CD4-positive, alpha-beta T cell treated with Interleukin-12 subunit alpha and Interleukin-12 subunit beta, for 1 hour (primary cell): Measurements from ENCODE around the gene C16orf87.
"Not testable (repeated sequence)": the region's sequence is repeated elsewhere in the genome, so short reads cannot be mapped to it uniquely, and the experiment has no call there.

Experiments used
- DNase-seq: peaks from one replicate; pipeline ENCODE4 v3.0.0-alpha.2; 2020

Gene C16orf87

DNA sequence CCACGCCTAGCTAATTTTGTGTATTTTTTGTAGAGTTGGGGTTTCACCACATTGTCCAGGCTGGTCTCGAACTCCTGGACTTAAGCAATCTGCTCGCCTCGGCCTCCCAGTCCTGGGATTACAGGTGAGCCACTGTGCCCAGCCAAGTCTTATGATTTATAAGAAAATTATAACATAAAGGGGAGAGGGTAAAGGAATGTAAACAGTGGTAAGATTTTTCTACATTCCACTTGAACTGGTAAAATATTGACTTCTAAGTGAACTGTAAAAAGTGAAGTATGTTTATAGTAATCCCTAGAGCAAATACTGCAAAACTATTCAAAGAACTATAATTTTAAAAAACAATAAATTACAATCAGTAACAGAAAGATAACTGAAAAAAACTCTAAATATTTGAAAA lies 33.5 kb downstream of the C16orf87 start:
- DNase-seq, result no peak

- DNase-seq, result no peak
Observed at GRCh38 chr16:46796764-46797269, 34.2 kb downstream of the C16orf87 start.

- no peak for DNase-seq
Observed at GRCh38 chr16:46793841-46794240, 37.1 kb downstream of the C16orf87 start.

DNA sequence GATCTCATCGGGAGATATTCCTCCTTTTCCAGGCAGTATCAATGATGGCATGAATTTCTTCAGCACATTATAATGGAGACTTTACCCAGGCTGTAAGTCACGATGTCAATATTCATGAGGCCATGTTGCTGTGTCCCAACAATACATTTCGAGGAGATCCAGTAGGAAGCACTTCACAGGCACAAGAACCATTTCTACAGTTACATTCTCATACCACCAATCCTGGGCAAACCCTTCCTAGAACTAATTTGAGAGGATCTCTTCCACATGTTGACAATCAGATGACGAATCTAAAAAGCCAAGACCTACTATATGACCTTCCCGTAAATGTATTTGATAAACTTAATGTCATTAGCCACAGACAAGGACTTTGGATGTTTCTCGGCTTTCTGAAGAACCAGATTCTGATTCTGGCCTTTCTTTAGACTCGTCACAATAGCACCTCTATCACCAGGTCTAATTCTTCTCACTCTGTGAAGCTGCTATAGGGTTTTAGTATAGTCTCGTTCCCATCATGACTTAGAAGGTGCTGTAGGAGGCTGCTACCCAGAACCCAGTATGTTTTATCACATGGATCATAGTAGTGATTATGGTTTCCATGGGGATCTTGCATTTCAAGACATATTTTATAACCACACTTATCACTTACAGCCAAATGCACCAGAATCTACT lies 40.2 kb downstream of the C16orf87 start:
- DNase-seq, result no peak

GRCh38 chr16:46789499-46790414 lies 41.2 kb downstream of the C16orf87 start:
- peak; percentile 88 for DNase-seq

GRCh38 chr16:46788891-46789474 lies 42.0 kb downstream of the C16orf87 start:
- DNase-seq, result no peak

DNA sequence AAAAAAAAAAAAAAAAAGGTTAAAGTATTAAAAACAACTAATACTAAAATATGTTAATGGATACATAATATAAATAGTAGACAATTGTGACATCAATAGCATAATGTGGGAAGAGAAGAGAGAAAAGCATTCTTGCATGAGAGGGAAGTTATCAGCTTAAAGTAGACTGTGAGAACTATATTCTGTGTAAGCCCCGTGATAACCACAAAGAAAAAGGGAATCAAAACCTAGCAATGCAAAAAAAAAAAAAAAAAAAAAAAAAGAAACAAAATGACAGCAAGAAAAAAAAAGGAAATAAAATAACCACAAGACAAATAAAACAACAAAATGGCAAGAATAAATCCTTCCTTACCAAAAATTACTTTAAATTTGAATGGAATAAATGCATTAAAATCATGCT lies 43.1 kb downstream of the C16orf87 start:
- DNase-seq, result no peak

GRCh38 chr16:46785076-46785845 lies 45.7 kb downstream of the C16orf87 start:
- no peak for DNase-seq

- DNase-seq, result not testable (repeated sequence)
Observed at GRCh38 chr16:46784569-46784968, 46.4 kb downstream of the C16orf87 start.

- DNase-seq, result no peak
Observed at GRCh38 chr16:46783800-46784199, 47.2 kb downstream of the C16orf87 start.

GRCh38 chr16:46782320-46782719 lies 48.7 kb downstream of the C16orf87 start:
- DNase-seq, result no peak

DNA sequence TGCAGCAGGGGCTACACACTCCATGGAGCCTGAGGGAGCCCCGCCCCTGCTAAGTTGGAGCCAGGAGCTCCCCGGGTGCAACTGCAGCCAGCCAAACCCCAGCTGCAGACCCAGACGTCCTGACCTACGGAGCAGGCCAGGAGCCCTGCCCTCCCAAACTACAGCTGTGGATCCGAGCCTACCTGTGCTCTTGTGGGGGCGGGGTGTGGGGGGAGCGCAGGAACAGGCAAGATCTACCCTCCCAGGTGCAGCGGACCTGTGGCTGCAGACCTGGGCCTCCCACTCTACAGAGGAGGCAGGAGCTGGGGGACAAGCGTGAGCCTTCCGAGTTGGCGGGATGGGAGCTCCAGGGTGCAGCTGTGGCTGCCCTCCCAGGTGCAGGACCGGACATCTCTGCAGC lies 53.2 kb downstream of the C16orf87 start:
- DNase-seq, result no peak

GRCh38 chr16:46775214-46775613 lies 55.8 kb downstream of the C16orf87 start:
- DNase-seq, result no peak

- DNase-seq, result no peak
Observed at GRCh38 chr16:46774743-46775177, 56.2 kb downstream of the C16orf87 start.

DNA sequence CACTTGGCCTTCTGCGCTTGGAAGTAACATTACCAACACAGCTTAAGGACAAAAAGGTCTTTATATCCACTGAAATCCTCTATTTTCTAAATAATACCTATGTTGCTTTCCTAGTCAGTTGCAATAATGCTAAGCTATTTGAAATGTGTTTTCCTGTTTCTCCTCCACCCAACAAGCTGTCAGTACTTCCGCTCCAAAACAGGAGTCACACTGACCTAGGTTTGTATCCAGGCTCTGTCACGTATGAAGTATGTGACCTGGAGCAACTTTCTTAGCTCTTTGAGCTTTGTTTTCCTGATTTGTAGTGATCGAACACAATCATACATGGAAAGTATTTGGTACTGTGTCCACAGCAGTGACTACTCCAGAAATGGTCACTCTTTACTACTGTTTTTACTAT lies 58.5 kb downstream of the C16orf87 start:
- no peak for DNase-seq

- DNase-seq, result no peak
Observed at GRCh38 chr16:46768809-46769208, 62.2 kb downstream of the C16orf87 start.

GRCh38 chr16:46765050-46765449 lies 65.9 kb downstream of the C16orf87 start:
- no peak for DNase-seq

DNA sequence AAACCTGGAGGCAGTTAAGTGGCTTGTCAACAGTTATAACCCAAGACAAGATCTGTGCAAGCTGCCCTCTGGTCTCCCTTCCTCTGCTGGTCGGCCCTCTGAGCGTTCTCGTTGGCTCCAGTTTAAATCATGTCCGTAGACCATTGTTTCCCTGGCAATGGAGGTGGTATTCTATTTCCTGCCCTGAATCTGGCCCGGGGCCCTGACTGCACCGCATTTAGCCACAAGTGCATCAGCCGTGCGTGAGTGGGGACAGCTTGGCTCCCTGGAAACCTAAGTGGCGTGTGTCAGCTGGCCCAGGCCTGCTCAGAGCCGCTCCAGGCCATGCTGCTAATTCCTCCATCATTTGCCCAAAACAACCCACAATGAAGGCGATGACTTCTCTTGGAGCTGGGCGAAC lies 67.8 kb downstream of the C16orf87 start:
- DNase-seq, result no peak

GRCh38 chr16:46762583-46762982 lies 68.4 kb downstream of the C16orf87 start:
- DNase-seq, result no peak

- DNase-seq, result no peak
Observed at GRCh38 chr16:46759309-46759708, 71.7 kb downstream of the C16orf87 start.

GRCh38 chr16:46757339-46758050 lies 73.5 kb downstream of the C16orf87 start:
- no peak for DNase-seq

DNA sequence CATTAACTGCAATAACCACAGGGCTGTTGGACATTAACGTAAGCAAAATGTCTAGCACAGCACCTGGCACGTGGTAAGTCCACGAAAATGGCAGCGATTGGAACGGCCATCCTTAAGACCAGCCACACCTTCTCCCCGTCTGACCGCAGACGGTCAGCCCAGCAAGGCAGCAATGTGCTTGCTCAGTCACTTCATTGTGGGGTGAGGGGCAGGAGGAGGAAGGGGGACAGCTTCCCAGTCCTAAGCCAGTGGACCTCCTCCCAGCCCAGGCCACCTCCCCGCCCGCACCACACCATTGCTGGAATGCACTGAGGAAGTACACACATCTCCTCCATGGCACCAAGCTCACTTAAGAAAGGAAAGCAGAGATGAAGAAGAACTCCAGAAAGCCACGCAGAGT lies 74.2 kb downstream of the C16orf87 start:
- no peak for DNase-seq
